T-helper 2 cell treated with Interferon-gamma antibody and Interleukin-4, amounts not matched to agents 100 ng/mL and 5 ng/mL, for 36 hours (primary cell): ENCODE measurements around the gene SGTA. TPM values are rescaled to one million over a fixed set of nuclear protein-coding genes. Genes with fewer than 3 reads are reported as not detected.
"Not testable (repeated sequence)": the region's sequence is repeated elsewhere in the genome, so short reads cannot be mapped to it uniquely, and the experiment has no call there.

ENCODE experiments used
- intact Hi-C: fragments of 100-400 bp; cut with micrococcal nuclease; formaldehyde crosslinking; loops from one replicate; pipeline ENCODE4 v1.15.1; 2023
- total RNA-seq: library from RNA; stranded (reverse); gene quantifications from 2 replicates; pipeline ENCODE4 v1.2.3, GENCODE V29; 2022

SGTA gene
- 48.1 and 50.1 TPM in 2 replicates for total RNA-seq

DNA sequence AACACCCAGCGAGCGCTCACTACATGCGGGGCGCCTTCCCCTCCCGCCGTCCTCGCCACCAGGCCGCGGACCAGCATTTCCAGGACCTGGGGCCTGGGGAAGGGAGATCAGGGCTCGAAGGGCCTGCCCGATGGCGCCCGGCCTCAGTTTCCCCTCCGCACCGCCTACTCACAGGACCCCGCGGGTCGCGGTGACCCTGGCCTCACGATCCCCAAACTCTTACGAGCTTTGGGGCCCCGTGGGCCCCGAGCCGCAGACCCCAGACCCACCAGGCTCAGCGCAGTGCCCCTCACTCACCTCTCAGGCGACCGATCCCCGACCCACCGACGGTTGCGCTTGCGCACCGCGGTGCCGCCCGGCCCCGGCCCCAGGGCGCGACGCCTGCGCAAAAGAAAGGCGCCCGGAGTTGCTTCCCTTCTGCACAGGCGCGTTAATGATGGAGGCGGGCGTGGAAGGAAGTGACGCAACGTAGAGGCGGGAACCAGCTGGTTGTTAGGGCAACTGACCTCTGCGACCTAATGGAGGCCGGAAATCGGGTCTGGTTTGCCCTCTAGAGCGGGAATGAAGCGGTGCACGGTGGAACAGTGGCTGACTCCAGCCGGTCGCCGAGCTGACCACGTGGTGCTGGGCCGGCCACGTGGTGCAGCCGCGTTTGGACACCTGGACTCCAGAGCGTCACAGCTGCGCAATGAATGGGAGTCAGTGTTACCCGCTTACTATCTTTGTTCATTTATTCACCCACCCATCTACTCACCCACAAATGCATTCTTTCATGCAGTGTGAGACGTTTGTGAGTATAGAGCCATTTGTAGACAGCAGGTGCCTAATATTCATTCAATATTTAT lies at the start of gene SGTA:
SGTA (minus strand) TSS at position 338 of the 845 bp plus-strand sequence. CDS start 14,205 bp downstream, outside the sequence.
- intact Hi-C loops: loop anchor here (1.0 to 2.0 kb wide), 3 partner anchors 36 to 402 kb away; partner anchors contain the start of genes NCLN, SLC39A3 and ZNF554

DNA sequence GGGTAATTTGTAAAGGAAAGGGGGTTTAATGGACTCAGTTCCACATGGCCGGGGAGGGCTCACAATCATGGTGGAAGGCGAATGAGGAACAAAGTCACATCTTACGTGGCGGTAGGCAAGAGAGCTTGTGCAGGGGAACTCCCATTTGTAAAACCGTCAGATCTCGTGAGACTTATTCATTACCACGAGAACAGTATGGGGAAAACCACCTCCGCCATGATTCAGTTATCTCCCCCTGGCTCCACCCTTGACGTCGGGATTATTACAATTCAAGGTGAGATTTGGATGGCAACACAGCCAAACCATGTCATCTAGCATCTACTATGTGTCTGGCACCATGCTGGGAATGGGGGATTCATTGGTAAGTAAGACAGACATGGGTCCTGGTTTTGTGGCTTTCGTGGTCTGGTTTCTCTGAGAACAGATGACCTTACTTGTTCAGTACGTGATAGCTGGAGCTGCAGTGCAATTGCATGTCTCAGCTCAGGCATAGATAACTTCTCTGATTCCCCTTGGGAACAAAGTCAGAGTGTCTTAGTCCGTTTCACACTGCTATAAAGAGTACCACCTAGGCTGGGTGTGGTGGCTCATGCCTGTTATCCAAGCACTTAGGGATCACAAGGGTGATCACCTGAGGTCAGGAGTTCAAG lies 44.9 kb upstream of the SGTA start:
- intact Hi-C loops: no loop called here

- intact Hi-C loops: no loop called here
These were observed 43.9 kb upstream of the SGTA start for GRCh38 chr19:2827022-2827421.

GRCh38 chr19:2824129-2824528 lies 41.1 kb upstream of the SGTA start:
- intact Hi-C loops: no loop called here

DNA sequence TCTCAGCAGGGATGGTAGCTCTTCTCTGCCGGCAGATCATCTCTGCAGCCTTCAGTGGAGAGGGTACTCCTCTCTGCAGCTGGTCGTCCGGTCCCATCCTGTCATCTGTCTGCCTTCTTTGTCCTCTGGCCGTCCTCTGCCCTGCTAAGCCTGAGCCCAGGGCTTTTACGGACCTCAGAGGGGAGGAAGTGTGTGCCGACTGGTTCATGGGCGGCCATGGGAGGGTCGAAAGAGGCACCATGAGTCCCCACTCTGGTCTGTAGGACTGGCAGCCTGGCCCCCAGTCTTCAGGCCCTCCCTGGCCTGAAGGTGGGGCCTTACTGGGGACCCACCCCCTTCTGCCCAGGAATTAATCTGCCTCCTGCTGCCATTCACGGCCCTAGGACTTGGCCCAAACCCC lies 40.6 kb upstream of the SGTA start:
- intact Hi-C loops: no loop called here

- intact Hi-C loops: no loop called here
These were observed 39.8 kb upstream of the SGTA start for GRCh38 chr19:2822846-2823245.

GRCh38 chr19:2820112-2820702 lies 37.1 kb upstream of the SGTA start:
- intact Hi-C loops: no loop called here

DNA sequence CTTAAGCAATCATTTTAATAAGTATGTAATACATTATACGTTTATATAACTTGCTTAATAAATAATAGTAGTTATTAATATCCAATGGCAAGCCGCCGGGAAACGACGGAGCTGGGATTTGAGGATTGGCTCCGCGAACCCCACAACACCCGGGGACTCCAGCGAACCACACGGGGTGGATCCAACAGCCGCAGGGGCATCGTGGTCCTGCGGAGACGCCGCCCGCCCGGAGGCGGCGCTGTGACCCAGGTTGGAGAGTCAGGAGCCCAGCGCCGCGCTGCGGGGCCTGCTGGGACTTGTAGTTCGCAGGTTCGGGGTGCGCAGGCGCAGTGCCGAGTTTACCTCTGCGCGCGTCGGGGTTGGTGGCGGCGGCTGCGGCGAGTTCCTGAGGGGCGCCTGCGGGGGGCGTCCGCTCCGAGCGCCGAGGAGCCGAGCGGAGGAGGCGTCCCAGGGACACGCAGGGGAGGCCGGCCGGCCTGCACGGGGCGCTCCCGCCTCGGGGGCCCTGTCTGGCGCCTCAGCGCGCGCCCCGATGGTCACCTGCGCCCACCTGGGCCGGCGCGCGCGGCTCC lies 36.6 kb upstream of the SGTA start, which contains the start of gene ZNF554:
ZNF554 (plus strand) TSS at position 329 of the 572 bp plus-strand sequence; CDS start at position 533, 204 bp downstream.
- intact Hi-C loops: loop anchor here (1.0 kb wide), 2 partner anchors 22 to 36 kb away; partner anchors contain the start of genes SGTA and ZNF555

DNA sequence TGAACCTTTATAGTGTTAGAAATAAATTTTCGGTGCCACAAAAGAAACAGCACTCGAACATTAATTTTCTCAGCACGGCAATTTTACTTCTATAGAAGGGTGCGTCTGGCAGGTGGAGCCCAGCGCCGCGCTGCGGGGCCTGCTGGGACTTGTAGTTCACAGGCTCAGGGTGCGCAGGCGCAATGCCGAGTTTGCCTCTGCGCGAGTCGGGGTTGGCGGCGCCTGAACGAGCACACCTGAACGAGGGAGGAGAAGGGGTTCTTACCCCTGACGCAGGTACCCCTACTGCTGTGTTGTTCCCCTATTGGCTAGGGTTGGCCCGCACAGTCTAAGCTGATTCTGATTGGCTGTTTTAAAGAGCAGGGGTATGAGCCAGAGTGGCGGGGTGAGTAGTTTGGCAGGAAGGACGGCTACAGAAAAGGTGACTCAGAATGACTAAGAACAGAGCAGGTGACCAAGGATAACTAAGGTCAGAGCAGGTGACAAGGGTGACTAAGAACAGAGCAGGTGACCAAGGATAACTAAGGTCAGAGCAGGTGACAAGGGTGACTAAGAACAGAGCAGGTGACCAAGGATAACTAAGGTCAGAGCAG lies 34.3 kb upstream of the SGTA start:
- intact Hi-C loops: not testable (repeated sequence)

- intact Hi-C loops: no loop called here
These were observed 33.6 kb upstream of the SGTA start for GRCh38 chr19:2816641-2817040.

DNA sequence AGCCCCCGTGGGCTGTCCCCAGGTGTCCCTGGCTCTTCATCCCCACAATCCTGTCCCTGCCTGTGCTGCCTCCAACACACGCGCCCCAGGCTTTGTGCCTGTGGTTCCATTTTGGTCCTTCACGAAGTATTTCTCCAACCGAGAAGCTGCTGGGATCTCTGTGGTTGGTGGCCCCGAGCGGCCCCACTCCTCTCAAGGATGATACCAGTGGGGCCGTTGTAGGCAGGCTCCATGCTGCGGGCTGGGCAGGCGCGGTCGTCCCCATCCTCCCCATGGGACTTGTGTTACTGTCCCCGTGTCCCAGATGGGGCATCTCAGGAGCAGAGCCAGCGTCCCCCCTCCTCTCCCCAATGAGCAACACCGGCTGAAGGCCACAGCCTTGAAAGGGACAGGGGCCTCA lies 32.9 kb upstream of the SGTA start:
- intact Hi-C loops: no loop called here

GRCh38 chr19:2815191-2815614 lies 32.1 kb upstream of the SGTA start:
- intact Hi-C loops: no loop called here

- intact Hi-C loops: no loop called here
These were observed 31.4 kb upstream of the SGTA start for GRCh38 chr19:2814426-2814825.

- intact Hi-C loops: no loop called here
These were observed 30.4 kb upstream of the SGTA start for GRCh38 chr19:2813235-2814160.

GRCh38 chr19:2812414-2813234 lies 29.6 kb upstream of the SGTA start:
- intact Hi-C loops: no loop called here

DNA sequence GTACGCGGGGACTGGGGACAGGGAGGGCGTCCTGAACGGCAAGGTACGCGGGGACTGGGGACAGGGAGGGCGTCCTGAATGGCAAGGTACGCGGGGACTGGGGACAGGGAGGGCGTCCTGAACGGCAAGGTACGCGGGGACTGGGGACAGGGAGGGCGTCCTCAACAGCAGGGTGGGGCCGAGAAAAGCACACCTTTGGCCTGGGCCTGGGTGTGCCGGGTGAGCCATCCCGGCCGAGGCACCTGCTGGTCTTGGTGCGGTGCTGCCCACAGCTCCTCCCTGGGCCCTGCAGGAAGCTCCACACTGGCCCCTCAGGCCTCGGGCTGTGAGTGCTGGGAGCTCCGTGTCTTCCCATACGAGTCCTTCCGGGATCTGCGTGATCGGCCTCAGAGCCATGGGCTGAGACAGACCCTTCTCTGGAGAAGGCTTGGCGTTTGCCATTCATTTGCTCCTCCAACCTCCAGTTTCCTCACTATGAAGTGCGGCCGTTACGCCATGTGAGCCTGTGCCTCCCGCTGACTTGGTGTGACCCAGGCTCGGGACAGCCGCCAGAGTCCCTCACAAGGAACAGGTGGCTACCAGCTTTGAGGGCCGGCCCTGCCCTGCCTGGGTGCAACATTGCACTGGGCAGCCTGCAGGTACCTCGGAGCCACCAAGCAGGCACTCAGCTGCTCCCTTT lies 28.8 kb upstream of the SGTA start:
- intact Hi-C loops: no loop called here

GRCh38 chr19:2811221-2811722 lies 28.2 kb upstream of the SGTA start:
- intact Hi-C loops: no loop called here
